DND-41 (cell line): ENCODE results near the gene YPEL5.

Experiments
- ATAC-seq: fragments of 200-7000 bp; cut with Tn5 transposase; 3 replicates; pipeline ENCODE4 v1.9.1; 2021; ENCODE audit warnings: low read depth; ENCODE audit not compliant: insufficient read depth
- DNase-seq: peaks from one replicate; pipeline ENCODE4 v3.0.0-alpha.2; 2020
- H2AFZ ChIP-seq: 2 replicates; pipeline ENCODE4 v1.6.0; 2012; ENCODE audit warnings: low read depth, low read length
- H3K27ac ChIP-seq: 2 replicates; pipeline ENCODE4 v1.5.1; 2012; ENCODE audit warnings: low read length, inconsistent platforms
- H3K27me3 ChIP-seq: fragments of 200-600 bp; sonication (generic); 2 replicates; pipeline ENCODE4 v1.6.0; 2012; ENCODE audit warnings: low read length, mild to moderate bottlenecking, inconsistent platforms; ENCODE audit not compliant: insufficient read depth, poor library complexity
- H3K36me3 ChIP-seq: 2 replicates; pipeline ENCODE4 v1.5.1; 2012; ENCODE audit warnings: low read length, inconsistent platforms; ENCODE audit not compliant: insufficient read depth
- H3K4me1 ChIP-seq: 2 replicates; pipeline ENCODE4 v1.5.1; 2012; ENCODE audit warnings: mild to moderate bottlenecking, low read length; ENCODE audit not compliant: insufficient read depth
- H3K4me2 ChIP-seq: 2 replicates; pipeline ENCODE4 v1.6.0; 2012; ENCODE audit warnings: mild to moderate bottlenecking, moderate library complexity, low read length, inconsistent platforms; ENCODE audit not compliant: insufficient read depth
- H3K4me3 ChIP-seq, 2 experiments: fragments of 200-600 bp in 1 of 2; shearing (Covaris generic) in 1 of 2; 2 replicates each; pipeline ENCODE4 v1.5.1; 2012 to 2016; ENCODE audit warnings: inconsistent platforms in 2 of 2, low read length in 2 of 2, mild to moderate bottlenecking in 2 of 2, low read depth in 1 of 2, moderate library complexity in 1 of 2
- H3K79me2 ChIP-seq: 2 replicates; pipeline ENCODE4 v1.6.0; 2012; ENCODE audit warnings: low read length, inconsistent platforms; ENCODE audit not compliant: insufficient read depth
- H3K9ac ChIP-seq: 2 replicates; pipeline ENCODE4 v1.6.0; 2012; ENCODE audit warnings: low read depth, mild to moderate bottlenecking, inconsistent platforms, low read length, moderate library complexity
- H3K9me3 ChIP-seq: 2 replicates; pipeline ENCODE4 v1.5.1; 2012; ENCODE audit warnings: low read length, moderate library complexity, mild to moderate bottlenecking, inconsistent platforms; ENCODE audit not compliant: insufficient read depth, severe bottlenecking
- H4K20me1 ChIP-seq: 2 replicates; pipeline ENCODE4 v1.6.0; 2012; ENCODE audit warnings: low read length; ENCODE audit not compliant: insufficient read depth
- EZH2 ChIP-seq: IDR thresholded peaks from 3 replicates; pipeline ENCODE4 v1.6.1; 2012; ENCODE audit warnings: borderline replicate concordance, low read depth, mild to moderate bottlenecking, moderate library complexity, low read length, inconsistent platforms; ENCODE audit not compliant: severe bottlenecking
- TF ChIP-seq, protein P1 (sequence below): IDR thresholded peaks from 2 replicates; pipeline ENCODE4 v1.5.1; 2012; ENCODE audit warnings: borderline replicate concordance, low read length, moderate library complexity, mild to moderate bottlenecking; ENCODE audit not compliant: poor library complexity, severe bottlenecking; ENCODE audit errors: extremely low read depth

YPEL5 gene

DNA sequence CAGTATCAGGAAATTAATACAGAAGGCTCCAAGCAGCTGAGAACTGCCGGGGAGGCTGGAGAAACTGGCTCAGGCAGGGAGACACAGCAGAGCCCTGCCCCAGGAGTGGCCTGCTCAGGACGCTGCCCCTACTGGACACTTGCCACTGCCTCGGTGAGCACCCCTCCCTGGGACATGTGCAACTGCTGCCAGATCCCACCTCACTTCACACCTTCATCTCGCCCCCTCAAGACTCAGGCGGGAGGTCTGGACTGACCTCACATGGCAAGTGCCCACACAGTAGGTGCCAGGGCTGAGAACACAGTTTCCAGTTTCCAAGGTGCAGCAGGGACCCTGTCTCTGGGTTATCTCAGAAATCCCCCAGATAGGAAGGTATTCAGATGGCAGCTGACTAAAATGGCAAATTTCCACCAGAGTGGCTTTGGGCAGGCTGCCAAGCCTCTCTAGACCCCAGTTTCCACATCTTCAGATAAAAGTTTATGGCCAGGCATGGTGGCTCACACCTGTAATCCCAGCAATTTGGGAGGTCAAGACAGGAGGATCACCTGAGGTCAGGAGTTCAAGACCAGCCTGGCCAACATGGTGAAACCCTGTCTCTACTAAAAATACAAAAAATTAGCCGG lies 50.9 kb downstream of the YPEL5 start:
- H2AFZ ChIP-seq: no peak overlapping the region
- no peak overlapping the region for H3K27ac ChIP-seq
- no peaks in the 10 kb centered on the region for H3K27me3 ChIP-seq
- TF ChIP-seq, protein P1, sequence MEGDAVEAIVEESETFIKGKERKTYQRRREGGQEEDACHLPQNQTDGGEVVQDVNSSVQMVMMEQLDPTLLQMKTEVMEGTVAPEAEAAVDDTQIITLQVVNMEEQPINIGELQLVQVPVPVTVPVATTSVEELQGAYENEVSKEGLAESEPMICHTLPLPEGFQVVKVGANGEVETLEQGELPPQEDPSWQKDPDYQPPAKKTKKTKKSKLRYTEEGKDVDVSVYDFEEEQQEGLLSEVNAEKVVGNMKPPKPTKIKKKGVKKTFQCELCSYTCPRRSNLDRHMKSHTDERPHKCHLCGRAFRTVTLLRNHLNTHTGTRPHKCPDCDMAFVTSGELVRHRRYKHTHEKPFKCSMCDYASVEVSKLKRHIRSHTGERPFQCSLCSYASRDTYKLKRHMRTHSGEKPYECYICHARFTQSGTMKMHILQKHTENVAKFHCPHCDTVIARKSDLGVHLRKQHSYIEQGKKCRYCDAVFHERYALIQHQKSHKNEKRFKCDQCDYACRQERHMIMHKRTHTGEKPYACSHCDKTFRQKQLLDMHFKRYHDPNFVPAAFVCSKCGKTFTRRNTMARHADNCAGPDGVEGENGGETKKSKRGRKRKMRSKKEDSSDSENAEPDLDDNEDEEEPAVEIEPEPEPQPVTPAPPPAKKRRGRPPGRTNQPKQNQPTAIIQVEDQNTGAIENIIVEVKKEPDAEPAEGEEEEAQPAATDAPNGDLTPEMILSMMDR: no peak
- no peak for TF ChIP-seq EZH2
- H3K4me2 ChIP-seq: no peak overlapping the region
- no peaks in the 10 kb centered on the region for H3K79me2 ChIP-seq
- no peak for DNase-seq
- H3K9me3 ChIP-seq: no peaks in the 10 kb centered on the region
- H3K36me3 ChIP-seq: no peaks in the 10 kb centered on the region
- no peak overlapping the region for H3K4me3 ChIP-seq
- ATAC-seq: no peak
- no peaks in the 10 kb centered on the region for H3K4me1 ChIP-seq
- H3K9ac ChIP-seq: no peak overlapping the region
- H4K20me1 ChIP-seq: no peaks in the 10 kb centered on the region

DNA sequence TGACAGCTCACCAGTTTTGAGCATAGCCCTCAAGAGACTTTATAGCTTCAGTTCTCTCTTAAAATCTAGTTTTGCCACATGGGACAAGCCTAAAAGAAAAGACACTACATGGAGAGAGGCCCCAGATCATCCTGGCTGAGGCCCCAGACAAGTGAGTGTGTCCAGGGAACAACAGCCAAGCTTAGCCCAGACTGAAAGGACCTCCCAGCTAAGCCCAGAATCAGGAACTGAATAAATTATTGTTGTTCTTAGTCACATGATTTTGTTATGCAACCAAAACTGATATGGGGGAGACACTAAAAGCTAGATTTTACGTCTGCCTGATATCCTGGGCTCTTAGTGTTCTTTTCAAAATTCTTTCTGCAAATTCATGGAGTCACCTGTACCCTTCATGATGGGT lies 55.2 kb downstream of the YPEL5 start:
- H3K9me3 ChIP-seq: no peaks in the 10 kb centered on the region
- TF ChIP-seq EZH2: no peak
- TF ChIP-seq, protein P1: no peak
- no peaks in the 10 kb centered on the region for H3K79me2 ChIP-seq
- H3K9ac ChIP-seq: no peak overlapping the region
- no peaks in the 10 kb centered on the region for H4K20me1 ChIP-seq
- H3K4me2 ChIP-seq: no peak overlapping the region
- ATAC-seq (no peak), DNase-seq (no peak)
- H3K36me3 ChIP-seq: no peaks in the 10 kb centered on the region
- no peaks in the 10 kb centered on the region for H3K4me1 ChIP-seq
- no peak overlapping the region for H2AFZ ChIP-seq
- no peaks in the 10 kb centered on the region for H3K27me3 ChIP-seq
- H3K27ac ChIP-seq: no peak overlapping the region
- no peak overlapping the region for H3K4me3 ChIP-seq

DNA sequence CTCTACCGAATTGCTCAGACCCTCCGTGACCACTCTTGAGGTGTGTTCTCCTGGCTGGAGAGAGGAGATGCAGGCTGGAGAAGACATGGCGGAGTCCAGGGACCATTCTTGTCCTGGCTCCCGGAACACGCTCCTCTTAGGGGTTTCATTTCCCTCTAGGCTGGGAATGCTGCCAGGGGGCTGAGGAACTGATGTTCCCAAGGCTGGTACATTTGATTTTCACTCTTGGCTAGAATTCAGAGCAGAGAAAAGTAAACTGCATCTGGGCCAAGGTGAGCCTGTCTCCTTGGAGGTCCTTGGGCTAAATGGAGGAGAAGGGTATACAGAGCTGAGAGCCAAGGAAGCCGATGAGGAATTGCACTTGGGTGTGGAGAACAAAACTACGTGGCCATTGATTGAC lies 56.3 kb downstream of the YPEL5 start:
- Histone ChIP-seq H3K4me2 (no peak overlapping the region), H4K20me1 (no peaks in the 10 kb centered on the region), H2AFZ (no peak overlapping the region), H3K79me2 (no peaks in the 10 kb centered on the region), H3K4me1 (no peaks in the 10 kb centered on the region), H3K9ac (no peak overlapping the region), H3K27me3 (no peaks in the 10 kb centered on the region), H3K36me3 (no peaks in the 10 kb centered on the region), H3K27ac (no peak overlapping the region), H3K9me3 (no peaks in the 10 kb centered on the region), H3K4me3 (no peak overlapping the region)
- DNase-seq (no peak), ATAC-seq (no peak)
- no peak for TF ChIP-seq EZH2
- TF ChIP-seq, protein P1: no peak
